ENCODE results near the gene SCRN2. TPM values are rescaled to one million over a fixed set of nuclear protein-coding genes. Genes with fewer than 3 reads are reported as not detected.

The SCRN2 gene
- total and polyA plus RNA-seq, 3 donors from 2014 or later = 25.6 to 38.0 (median 31.0) TPM

- no peaks in the 10 kb centered on the region for H3K36me3 ChIP-seq (ENCODE audit: low read depth, missing control alignments)
- DNase-seq = no peak
- no peaks in the 10 kb centered on the region for H3K27me3 ChIP-seq
- TF ChIP-seq CTCF (IDR thresholded peaks at IDR 0.05) (no peak), POLR2A (IDR thresholded peaks at IDR 0.05) (no peak)
- H3K9me3 ChIP-seq = no peaks in the 10 kb centered on the region
- no peak overlapping the region for H3K4me3 ChIP-seq
- H3K27ac ChIP-seq = no peak overlapping the region
- H3K4me1 ChIP-seq = no peaks in the 10 kb centered on the region
- intact Hi-C loops (cut with DNase I; ENCODE audit: low total_unique reads) = no loop called here
- 60 to 63% methylated on average over 7 of the region's 7 CpGs for WGBS, 2 donors
These were observed 23.7 kb upstream of the SCRN2 start for GRCh38 chr17:47864791-47865216.

GRCh38 chr17:47862621-47863440 lies 21.8 kb upstream of the SCRN2 start:
- Histone ChIP-seq H3K27ac (no peak overlapping the region), H3K4me1 (no peaks in the 10 kb centered on the region), H3K27me3 (no peaks in the 10 kb centered on the region), H3K4me3 (no peak overlapping the region), H3K9me3 (no peaks in the 10 kb centered on the region), H3K36me3 (ENCODE audit: low read depth, missing control alignments) (no peaks in the 10 kb centered on the region)
- TF ChIP-seq POLR2A (IDR thresholded peaks at IDR 0.05) (no peak), CTCF (IDR thresholded peaks at IDR 0.05) (no peak)
- WGBS, 2 donors = 79 to 83% methylated on average over 7 of the region's 7 CpGs
- intact Hi-C loops (cut with DNase I; ENCODE audit: low total_unique reads) = no loop called here
- no peak for DNase-seq

- no peaks in the 10 kb centered on the region for H3K36me3 ChIP-seq (ENCODE audit: low read depth, missing control alignments)
- no peaks in the 10 kb centered on the region for H3K27me3 ChIP-seq
- H3K27ac ChIP-seq = no peak overlapping the region
- intact Hi-C loops (cut with DNase I; ENCODE audit: low total_unique reads) = no loop called here
- TF ChIP-seq CTCF (IDR thresholded peaks at IDR 0.05) (no peak), POLR2A (IDR thresholded peaks at IDR 0.05) (no peak)
- H3K4me1 ChIP-seq = no peaks in the 10 kb centered on the region
- WGBS, 2 donors = 87 to 91% methylated on average over 5 of the region's 5 CpGs
- no peak overlapping the region for H3K4me3 ChIP-seq
- DNase-seq = no peak
- no peaks in the 10 kb centered on the region for H3K9me3 ChIP-seq
These were observed 19.3 kb upstream of the SCRN2 start for GRCh38 chr17:47860386-47860785.

- TF ChIP-seq POLR2A (IDR thresholded peaks at IDR 0.05) (no peak), CTCF (IDR thresholded peaks at IDR 0.05) (no peak)
- WGBS, 2 donors = 83 to 92% methylated on average over 14 to 16 of the region's 16 CpGs
- Histone ChIP-seq H3K4me1 (no peaks in the 10 kb centered on the region), H3K27me3 (no peaks in the 10 kb centered on the region), H3K36me3 (ENCODE audit: low read depth, missing control alignments) (no peaks in the 10 kb centered on the region), H3K9me3 (no peaks in the 10 kb centered on the region), H3K27ac (no peak overlapping the region), H3K4me3 (no peak overlapping the region)
- intact Hi-C loops (cut with DNase I; ENCODE audit: low total_unique reads) = no loop called here
- no peak for DNase-seq
These were observed 16.7 kb upstream of the SCRN2 start for GRCh38 chr17:47857551-47858455.
